WERI-Rb-1 (cell line): Measurements from ENCODE around the gene POU2F2.

Source experiments
- DNase-seq: peaks from one replicate; pipeline ENCODE4 v3.0.0-alpha.2; 2020
- H3K27ac ChIP-seq: fragments of 250-450 bp; sonication (Bioruptor Pico); 2 replicates; pipeline ENCODE4 v1.5.1; 2020; ENCODE audit warnings: mild to moderate bottlenecking, moderate library complexity
- H3K27me3 ChIP-seq: fragments of 250-450 bp; sonication (Bioruptor Pico); 2 replicates; pipeline ENCODE4 v1.5.1; 2021; ENCODE audit warnings: mild to moderate bottlenecking, low read depth, moderate library complexity; ENCODE audit not compliant: insufficient read depth, severe bottlenecking
- H3K36me3 ChIP-seq: fragments of 250-450 bp; sonication (Bioruptor Pico); 2 replicates; pipeline ENCODE4 v1.5.1; 2020; ENCODE audit warnings: mild to moderate bottlenecking, moderate library complexity
- H3K4me3 ChIP-seq: 2 replicates; pipeline ENCODE4 v1.5.1; 2011; ENCODE audit warnings: low read depth, mild to moderate bottlenecking, control low read depth, low read length
- H3K9me3 ChIP-seq: fragments of 250-450 bp; sonication (Bioruptor Pico); 2 replicates; pipeline ENCODE4 v1.5.1; 2021; ENCODE audit warnings: mild to moderate bottlenecking, moderate library complexity; ENCODE audit not compliant: severe bottlenecking
- TF ChIP-seq, protein P1 (sequence below): IDR thresholded peaks from 2 replicates; pipeline ENCODE4 v1.5.1; 2011; ENCODE audit warnings: low read depth, mild to moderate bottlenecking, control low read depth, inconsistent platforms, low read length

POU2F2 gene

DNA sequence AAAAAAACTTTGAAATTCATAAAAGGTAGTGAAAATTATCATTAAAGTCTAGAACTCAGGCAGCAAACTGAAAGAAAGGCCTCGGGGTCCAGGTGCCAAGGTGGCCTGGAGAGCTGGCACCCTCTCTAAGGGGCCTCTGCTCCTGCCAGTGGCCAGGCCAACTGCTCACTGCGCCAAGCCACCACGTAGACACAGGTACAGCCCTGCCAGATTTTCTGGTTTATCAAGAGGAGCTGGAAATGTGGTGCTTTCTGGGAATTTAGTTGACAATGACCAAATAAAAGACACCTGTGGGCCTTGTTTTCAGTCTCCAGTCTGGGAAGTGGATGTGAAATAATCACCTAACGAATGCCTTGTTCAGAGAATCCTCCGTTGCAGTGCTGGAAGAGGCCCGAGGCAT is 33.5 kb downstream of the POU2F2 start:
- Histone ChIP-seq H3K4me3 (no peak overlapping the region), H3K27ac (no peak overlapping the region), H3K36me3 (no peaks in the 10 kb centered on the region), H3K9me3 (no peaks in the 10 kb centered on the region), H3K27me3 (no peaks in the 10 kb centered on the region)
- no peak for DNase-seq
- TF ChIP-seq, protein P1, sequence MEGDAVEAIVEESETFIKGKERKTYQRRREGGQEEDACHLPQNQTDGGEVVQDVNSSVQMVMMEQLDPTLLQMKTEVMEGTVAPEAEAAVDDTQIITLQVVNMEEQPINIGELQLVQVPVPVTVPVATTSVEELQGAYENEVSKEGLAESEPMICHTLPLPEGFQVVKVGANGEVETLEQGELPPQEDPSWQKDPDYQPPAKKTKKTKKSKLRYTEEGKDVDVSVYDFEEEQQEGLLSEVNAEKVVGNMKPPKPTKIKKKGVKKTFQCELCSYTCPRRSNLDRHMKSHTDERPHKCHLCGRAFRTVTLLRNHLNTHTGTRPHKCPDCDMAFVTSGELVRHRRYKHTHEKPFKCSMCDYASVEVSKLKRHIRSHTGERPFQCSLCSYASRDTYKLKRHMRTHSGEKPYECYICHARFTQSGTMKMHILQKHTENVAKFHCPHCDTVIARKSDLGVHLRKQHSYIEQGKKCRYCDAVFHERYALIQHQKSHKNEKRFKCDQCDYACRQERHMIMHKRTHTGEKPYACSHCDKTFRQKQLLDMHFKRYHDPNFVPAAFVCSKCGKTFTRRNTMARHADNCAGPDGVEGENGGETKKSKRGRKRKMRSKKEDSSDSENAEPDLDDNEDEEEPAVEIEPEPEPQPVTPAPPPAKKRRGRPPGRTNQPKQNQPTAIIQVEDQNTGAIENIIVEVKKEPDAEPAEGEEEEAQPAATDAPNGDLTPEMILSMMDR, result no peak

DNA sequence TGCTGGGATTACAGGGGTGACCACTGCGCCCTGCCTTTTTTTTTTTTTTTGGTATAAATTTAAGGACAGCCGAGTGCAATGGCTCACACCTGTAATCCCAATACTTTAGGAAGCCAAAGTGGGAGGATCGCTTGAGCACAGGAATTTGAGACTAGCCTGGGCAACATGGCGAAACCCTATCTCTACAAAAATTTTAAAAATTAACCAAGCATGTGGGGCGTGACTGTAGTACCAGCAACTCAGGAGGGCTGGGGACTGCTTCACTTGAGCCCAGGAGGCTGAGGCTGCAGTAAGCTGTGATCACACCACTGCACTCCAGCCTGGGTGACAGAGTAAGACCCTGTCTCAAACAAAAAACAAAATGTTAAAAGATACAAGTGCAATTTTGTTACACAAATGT is 34.8 kb downstream of the POU2F2 start:
- Histone ChIP-seq H3K36me3 (no peaks in the 10 kb centered on the region), H3K27ac (no peak overlapping the region), H3K27me3 (no peaks in the 10 kb centered on the region), H3K9me3 (no peaks in the 10 kb centered on the region), H3K4me3 (no peak overlapping the region)
- DNase-seq, result no peak
- TF ChIP-seq, protein P1, result no peak

DNA sequence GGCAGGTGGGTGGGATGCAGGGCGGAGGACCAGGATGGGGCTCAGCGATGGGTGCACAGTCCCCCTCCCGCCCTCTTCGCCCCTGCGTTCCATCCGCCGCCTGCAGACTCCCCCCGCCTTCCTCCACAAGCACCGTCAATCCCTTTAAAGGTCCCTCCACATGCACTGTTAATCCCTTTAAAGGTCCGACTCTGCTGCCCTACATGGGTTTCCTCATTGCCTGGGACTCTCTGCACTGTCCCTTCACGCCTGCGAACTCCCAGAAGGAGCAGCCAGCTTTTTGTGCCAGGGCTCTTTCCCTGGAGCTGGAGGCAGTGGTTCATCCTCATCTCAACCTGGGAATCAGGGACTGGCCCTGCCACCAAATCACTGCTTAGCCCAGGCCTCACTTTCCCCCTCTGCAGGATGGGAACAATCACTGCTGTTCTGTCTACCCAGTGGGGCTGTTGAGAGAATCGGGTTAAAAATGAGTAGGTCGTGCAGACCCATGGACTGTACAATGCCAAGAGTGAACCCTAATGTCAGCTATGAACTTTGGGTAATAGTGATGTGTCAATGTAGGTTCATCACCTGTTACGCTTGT is 35.9 kb downstream of the POU2F2 start:
- TF ChIP-seq, protein P1, result no peak
- no peaks in the 10 kb centered on the region for H3K27me3 ChIP-seq
- H3K4me3 ChIP-seq, result no peak overlapping the region
- H3K36me3 ChIP-seq, result no peaks in the 10 kb centered on the region
- no peak for DNase-seq
- H3K9me3 ChIP-seq, result no peaks in the 10 kb centered on the region
- H3K27ac ChIP-seq, result no peak overlapping the region

DNA sequence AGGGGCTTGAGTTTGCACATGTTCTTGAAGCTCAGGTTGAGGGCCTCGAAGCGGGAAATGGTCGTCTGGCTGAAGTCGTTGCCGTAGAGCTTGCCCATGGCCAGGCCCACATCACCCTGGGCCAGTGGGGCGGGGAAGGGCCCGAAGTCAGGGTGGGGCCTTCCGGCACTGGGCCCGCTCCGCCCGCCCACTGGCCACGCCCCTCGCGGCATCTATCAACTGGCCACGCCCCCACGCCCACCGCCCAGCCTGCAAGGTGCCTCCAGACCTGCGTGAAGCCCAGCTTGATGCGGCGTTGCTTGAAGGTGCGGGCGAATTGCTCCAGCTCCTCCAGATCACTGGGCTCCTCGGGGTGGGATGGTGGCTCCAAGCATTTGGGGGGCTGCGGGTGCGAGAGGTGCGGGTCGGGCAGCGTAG is 36.4 kb downstream of the POU2F2 start:
- H3K36me3 ChIP-seq, result no peaks in the 10 kb centered on the region
- TF ChIP-seq, protein P1, result no peak

DNA sequence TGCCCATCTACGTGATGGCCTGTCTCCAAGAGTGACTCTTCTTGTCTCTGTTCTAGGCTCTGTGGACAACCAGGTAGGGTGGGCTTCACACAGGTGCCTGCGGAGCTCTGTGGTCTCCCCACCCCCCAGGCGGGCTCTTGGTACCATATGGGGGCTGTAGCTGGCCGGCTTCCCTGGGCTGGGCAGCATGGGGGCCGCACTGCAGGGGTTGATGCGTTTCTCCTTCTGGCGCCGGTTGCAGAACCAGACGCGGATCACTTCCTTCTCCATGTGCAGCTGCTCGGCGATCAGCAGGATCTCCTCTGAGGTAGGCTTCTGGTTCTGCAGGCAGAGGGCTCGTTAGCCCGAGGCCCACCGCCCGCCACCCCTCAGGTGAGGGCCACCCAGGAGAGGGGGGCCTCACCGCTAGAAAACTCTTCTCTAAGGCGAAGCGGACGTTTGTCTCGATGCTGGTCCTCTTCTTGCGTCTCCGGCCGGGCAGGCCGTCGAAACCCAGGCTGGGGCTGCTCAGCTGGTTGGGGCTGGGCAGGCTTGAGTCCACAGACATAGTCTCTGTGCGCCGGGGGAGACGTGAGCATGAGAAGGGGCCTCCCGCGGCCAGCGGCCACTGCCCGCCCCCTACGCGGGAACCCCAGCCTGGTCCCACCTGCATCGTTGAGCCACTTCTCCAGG is 37.0 kb downstream of the POU2F2 start:
- Histone ChIP-seq H3K9me3 (no peaks in the 10 kb centered on the region), H3K4me3 (no peak overlapping the region), H3K27ac (no peak overlapping the region), H3K27me3 (no peaks in the 10 kb centered on the region), H3K36me3 (no peaks in the 10 kb centered on the region)
- TF ChIP-seq, protein P1, result no peak
- no peak for DNase-seq

More for the DNA sequence above, 36.4 kb downstream of the POU2F2 start:
- Histone ChIP-seq H3K27ac (no peak overlapping the region), H3K4me3 (no peak overlapping the region), H3K9me3 (no peaks in the 10 kb centered on the region), H3K27me3 (no peaks in the 10 kb centered on the region)
- no peak for DNase-seq
